K562 (cell line): ENCODE results near the gene LRRC70. TPM values are rescaled to one million over a fixed set of nuclear protein-coding genes. Genes with fewer than 3 reads are reported as not detected.

ENCODE experiments used
- BCL6 ChIP-seq: fragments of 250-450 bp; sonication (Bioruptor Pico); IDR thresholded peaks from 2 replicates; pipeline ENCODE4 v1.4.0; 2020
- BRF2 ChIP-seq: IDR thresholded peaks from 3 replicates; pipeline ENCODE4 v1.6.1; 2011; ENCODE audit warnings: borderline replicate concordance, mild to moderate bottlenecking; ENCODE audit not compliant: insufficient read length, insufficient read depth
- ELF2 ChIP-seq: fragments of 250-450 bp; sonication (Bioruptor Pico); IDR thresholded peaks from 2 replicates; pipeline ENCODE4 v1.5.0; 2021; ENCODE audit warnings: mild to moderate bottlenecking
- FOXA3 ChIP-seq, 2 experiments: fragments of 450-650 bp in 1 of 2; sonication (generic) in 1 of 2; formaldehyde crosslinking; IDR thresholded peaks in 1 of 2; conservative IDR thresholded peaks in 1 of 2; 2 replicates each; pipeline versions ENCODE4 v1.4.0 to v1.8.0; 2020 to 2022; ENCODE audit warnings: mild to moderate bottlenecking in 2 of 2, missing genetic modification reagents in 1 of 2
- GTF2A2 ChIP-seq: IDR thresholded peaks from 2 replicates; pipeline ENCODE4 v1.6.1; 2016; ENCODE audit warnings: mild to moderate bottlenecking, missing genetic modification characterization, missing compliant biosample characterization
- HEY1 ChIP-seq: fragments of 250-450 bp; sonication (Bioruptor Pico); IDR thresholded peaks from 2 replicates; pipeline ENCODE4 v1.5.0; 2020; ENCODE audit warnings: mild to moderate bottlenecking, moderate library complexity, borderline replicate concordance
- NUFIP1 ChIP-seq: fragments of 450-650 bp; IDR thresholded peaks from 2 replicates; pipeline ENCODE4 v1.6.1; 2018; ENCODE audit not compliant: partially characterized antibody
- RFX5 ChIP-seq: IDR thresholded peaks from 2 replicates; pipeline ENCODE4 v1.6.1; 2011; ENCODE audit warnings: low read depth, mild to moderate bottlenecking, improper control_type of control experiment, low read length
- SMAD2 ChIP-seq: fragments of 150-350 bp; IDR thresholded peaks from 2 replicates; pipeline ENCODE4 v1.6.1; 2014; ENCODE audit warnings: low read depth, mild to moderate bottlenecking, low read length
- TAF15 ChIP-seq: fragments of 200-400 bp; formaldehyde crosslinking; IDR thresholded peaks from 2 replicates; pipeline ENCODE4 v1.6.1; 2017; ENCODE audit warnings: mild to moderate bottlenecking, low read depth, low read length, moderate library complexity
- TAF7 ChIP-seq: fragments of 450-650 bp; IDR thresholded peaks from 2 replicates; pipeline ENCODE4 v1.6.1; 2016; ENCODE audit warnings: missing genetic modification characterization, missing compliant biosample characterization
- ZBTB1 ChIP-seq: sonication (generic); formaldehyde crosslinking; IDR thresholded peaks from 2 replicates; pipeline ENCODE4 v1.8.1; 2023; ENCODE audit warnings: missing genetic modification reagents, low read depth, mild to moderate bottlenecking, borderline replicate concordance
- ZC3H8 ChIP-seq: fragments of 450-650 bp; IDR thresholded peaks from 2 replicates; pipeline ENCODE4 v1.6.1; 2017
- ZNF282 ChIP-seq: sonication (generic); formaldehyde crosslinking; IDR thresholded peaks from 2 replicates; pipeline ENCODE4 v1.8.1; 2023; ENCODE audit warnings: missing genetic modification reagents
- ZNF436 ChIP-seq: fragments of 250-450, 450-650 bp; sonication (Bioruptor Pico); formaldehyde crosslinking; IDR thresholded peaks from 2 replicates; pipeline ENCODE4 v1.7.0; 2020; ENCODE audit warnings: mild to moderate bottlenecking
- ZNF583 ChIP-seq: fragments of 250-450 bp; sonication (Bioruptor Pico); IDR thresholded peaks from 2 replicates; pipeline ENCODE4 v1.4.0; 2020
- polyA plus RNA-seq, 8 experiments: library from polyadenylated mRNA; depleted of rRNA in 4 of 8; stranded (reverse) in 5 of 8; unstranded in 3 of 8; fragments of >200 nt; fragmentation: Nextera tagmentation in 2 of 8; fragmentation: Illumina TruSeq in 1 of 8; extraction: Ambion mirVana in 2 of 8; extraction: Trizol in 1 of 8; gene quantifications; 2 replicates each; pipeline versions ENCODE4 v1.2.1 to v1.2.3, GENCODE V29; 2011 to 2014; ENCODE audit warnings: inconsistent platforms in 1 of 8, missing spikeins in 1 of 8
- total RNA-seq, 7 experiments: library from RNA; depleted of rRNA in 6 of 7; stranded (reverse); fragments of >200 nt in 6 of 7; fragmentation: Illumina TruSeq in 2 of 7; extraction: Trizol in 2 of 7; gene quantifications; 2 replicates each; pipeline versions ENCODE4 v1.2.1 to v1.2.3, GENCODE V29; 2011 to 2021; ENCODE audit warnings: low replicate concordance in 1 of 7
- TF ChIP-seq, protein P1 (sequence below): IDR thresholded peaks from 2 replicates; pipeline ENCODE4 v1.6.1; 2011; ENCODE audit warnings: borderline replicate concordance, low read depth, mild to moderate bottlenecking, moderate library complexity, low read length; ENCODE audit not compliant: insufficient read depth, poor library complexity, severe bottlenecking
- TF ChIP-seq, protein P2 (sequence below): fragments of 250-450 bp; sonication (Bioruptor Pico); IDR thresholded peaks from 2 replicates; pipeline ENCODE4 v1.8.0; 2022; ENCODE audit warnings: moderate library complexity, mild to moderate bottlenecking, inconsistent platforms
- TF ChIP-seq, protein P3 (sequence below), 2 experiments: fragments of 450-650 bp; IDR thresholded peaks; 2 replicates each; pipeline ENCODE4 v1.6.1; 2018; ENCODE audit warnings: mild to moderate bottlenecking in 2 of 2, low read depth in 1 of 2; ENCODE audit not compliant: partially characterized antibody in 2 of 2

Gene LRRC70
- total and polyA plus RNA-seq, 9 of the 15 experiments (the other 6 are each of a cell fraction or from before 2014, with no cell fraction given): 0.21 to 2.1 (median 0.73) TPM

DNA sequence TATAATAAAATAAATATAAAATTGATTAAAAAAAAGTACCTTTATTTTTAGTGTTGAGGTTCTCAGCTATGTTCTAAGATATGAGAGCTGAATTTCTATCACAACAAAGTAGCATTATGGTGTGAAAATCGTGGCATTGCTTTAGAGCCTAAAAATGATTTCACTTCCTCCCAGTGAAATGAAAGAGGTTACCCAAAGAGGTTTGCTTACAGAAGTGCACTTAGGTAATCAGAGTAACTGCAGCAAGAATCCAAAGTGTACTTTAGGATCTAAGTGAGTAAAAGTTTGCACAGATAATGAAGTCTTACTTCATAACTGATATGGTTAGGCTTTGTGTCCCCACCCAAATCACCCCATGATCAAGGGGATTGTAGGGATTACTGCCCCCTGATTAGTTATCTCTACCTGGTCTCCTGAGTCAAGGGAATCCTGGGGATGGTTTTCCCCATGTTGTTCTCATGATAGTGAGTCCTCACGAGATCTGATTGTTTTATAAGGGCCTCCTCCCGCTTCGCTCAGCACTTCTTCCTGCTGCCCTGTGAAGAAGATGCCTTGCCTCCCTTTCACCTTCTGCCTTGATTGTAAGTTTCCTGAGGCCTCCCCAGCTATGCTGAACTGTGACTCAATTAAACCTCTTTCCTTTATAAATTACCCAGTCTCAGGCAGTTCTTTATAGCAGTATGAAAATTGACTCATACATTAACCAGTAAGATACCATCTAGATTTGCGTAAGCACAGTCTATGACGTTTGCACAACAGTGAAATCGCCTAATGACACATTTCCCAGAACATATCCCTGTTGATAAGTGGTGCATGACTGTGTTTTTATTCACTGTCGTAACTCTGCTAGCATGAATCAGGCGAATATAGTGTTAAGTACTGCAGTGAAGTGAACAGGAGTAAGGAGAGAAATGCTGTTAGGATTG lies 40.3 kb upstream of the LRRC70 start (continued):
- TF ChIP-seq, protein P1, sequence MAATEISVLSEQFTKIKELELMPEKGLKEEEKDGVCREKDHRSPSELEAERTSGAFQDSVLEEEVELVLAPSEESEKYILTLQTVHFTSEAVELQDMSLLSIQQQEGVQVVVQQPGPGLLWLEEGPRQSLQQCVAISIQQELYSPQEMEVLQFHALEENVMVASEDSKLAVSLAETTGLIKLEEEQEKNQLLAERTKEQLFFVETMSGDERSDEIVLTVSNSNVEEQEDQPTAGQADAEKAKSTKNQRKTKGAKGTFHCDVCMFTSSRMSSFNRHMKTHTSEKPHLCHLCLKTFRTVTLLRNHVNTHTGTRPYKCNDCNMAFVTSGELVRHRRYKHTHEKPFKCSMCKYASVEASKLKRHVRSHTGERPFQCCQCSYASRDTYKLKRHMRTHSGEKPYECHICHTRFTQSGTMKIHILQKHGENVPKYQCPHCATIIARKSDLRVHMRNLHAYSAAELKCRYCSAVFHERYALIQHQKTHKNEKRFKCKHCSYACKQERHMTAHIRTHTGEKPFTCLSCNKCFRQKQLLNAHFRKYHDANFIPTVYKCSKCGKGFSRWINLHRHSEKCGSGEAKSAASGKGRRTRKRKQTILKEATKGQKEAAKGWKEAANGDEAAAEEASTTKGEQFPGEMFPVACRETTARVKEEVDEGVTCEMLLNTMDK: no peak
- TF ChIP-seq BRF2 (no peak), ZNF282 (CRISPR knock-in tag) (no peak), HEY1 (CRISPR knock-in tag) (no peak), FOXA3 (CRISPR knock-in tag; conservative IDR thresholded peaks at IDR 0.05 in 1 of 2, IDR thresholded peaks at IDR 0.05 in 1 of 2) (no peak), NUFIP1 (no peak), BCL6 (CRISPR knock-in tag) (no peak), RFX5 (no peak), SMAD2 (no peak), TAF15 (no peak), ZBTB1 (CRISPR knock-in tag) (no peak), ELF2 (CRISPR knock-in tag) (no peak), ZNF583 (CRISPR knock-in tag) (no peak), GTF2A2 (no peak), ZC3H8 (no peak), TAF7 (no peak), ZNF436 (CRISPR knock-in tag) (no peak)
- TF ChIP-seq, protein P2, sequence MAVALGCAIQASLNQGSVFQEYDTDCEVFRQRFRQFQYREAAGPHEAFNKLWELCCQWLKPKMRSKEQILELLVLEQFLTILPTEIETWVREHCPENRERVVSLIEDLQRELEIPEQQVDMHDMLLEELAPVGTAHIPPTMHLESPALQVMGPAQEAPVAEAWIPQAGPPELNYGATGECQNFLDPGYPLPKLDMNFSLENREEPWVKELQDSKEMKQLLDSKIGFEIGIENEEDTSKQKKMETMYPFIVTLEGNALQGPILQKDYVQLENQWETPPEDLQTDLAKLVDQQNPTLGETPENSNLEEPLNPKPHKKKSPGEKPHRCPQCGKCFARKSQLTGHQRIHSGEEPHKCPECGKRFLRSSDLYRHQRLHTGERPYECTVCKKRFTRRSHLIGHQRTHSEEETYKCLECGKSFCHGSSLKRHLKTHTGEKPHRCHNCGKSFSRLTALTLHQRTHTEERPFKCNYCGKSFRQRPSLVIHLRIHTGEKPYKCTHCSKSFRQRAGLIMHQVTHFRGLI (CRISPR knock-in tag): no peak
- TF ChIP-seq, protein P3, sequence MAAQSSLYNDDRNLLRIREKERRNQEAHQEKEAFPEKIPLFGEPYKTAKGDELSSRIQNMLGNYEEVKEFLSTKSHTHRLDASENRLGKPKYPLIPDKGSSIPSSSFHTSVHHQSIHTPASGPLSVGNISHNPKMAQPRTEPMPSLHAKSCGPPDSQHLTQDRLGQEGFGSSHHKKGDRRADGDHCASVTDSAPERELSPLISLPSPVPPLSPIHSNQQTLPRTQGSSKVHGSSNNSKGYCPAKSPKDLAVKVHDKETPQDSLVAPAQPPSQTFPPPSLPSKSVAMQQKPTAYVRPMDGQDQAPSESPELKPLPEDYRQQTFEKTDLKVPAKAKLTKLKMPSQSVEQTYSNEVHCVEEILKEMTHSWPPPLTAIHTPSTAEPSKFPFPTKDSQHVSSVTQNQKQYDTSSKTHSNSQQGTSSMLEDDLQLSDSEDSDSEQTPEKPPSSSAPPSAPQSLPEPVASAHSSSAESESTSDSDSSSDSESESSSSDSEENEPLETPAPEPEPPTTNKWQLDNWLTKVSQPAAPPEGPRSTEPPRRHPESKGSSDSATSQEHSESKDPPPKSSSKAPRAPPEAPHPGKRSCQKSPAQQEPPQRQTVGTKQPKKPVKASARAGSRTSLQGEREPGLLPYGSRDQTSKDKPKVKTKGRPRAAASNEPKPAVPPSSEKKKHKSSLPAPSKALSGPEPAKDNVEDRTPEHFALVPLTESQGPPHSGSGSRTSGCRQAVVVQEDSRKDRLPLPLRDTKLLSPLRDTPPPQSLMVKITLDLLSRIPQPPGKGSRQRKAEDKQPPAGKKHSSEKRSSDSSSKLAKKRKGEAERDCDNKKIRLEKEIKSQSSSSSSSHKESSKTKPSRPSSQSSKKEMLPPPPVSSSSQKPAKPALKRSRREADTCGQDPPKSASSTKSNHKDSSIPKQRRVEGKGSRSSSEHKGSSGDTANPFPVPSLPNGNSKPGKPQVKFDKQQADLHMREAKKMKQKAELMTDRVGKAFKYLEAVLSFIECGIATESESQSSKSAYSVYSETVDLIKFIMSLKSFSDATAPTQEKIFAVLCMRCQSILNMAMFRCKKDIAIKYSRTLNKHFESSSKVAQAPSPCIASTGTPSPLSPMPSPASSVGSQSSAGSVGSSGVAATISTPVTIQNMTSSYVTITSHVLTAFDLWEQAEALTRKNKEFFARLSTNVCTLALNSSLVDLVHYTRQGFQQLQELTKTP (IDR thresholded peaks at IDR 0.05; ENCODE audit: low read depth in 1 of 2, partially characterized antibody in 2 of 2): no peak
